ENCODE results near the gene C1orf174. TPM values are rescaled to one million over a fixed set of nuclear protein-coding genes. Genes with fewer than 3 reads are reported as not detected.

The C1orf174 gene
- total and polyA plus RNA-seq, 2 of the 13 experiments (the other 11 are each of a cell fraction or from before 2014, with no cell fraction given), result 21.6 to 31.4 TPM

DNA sequence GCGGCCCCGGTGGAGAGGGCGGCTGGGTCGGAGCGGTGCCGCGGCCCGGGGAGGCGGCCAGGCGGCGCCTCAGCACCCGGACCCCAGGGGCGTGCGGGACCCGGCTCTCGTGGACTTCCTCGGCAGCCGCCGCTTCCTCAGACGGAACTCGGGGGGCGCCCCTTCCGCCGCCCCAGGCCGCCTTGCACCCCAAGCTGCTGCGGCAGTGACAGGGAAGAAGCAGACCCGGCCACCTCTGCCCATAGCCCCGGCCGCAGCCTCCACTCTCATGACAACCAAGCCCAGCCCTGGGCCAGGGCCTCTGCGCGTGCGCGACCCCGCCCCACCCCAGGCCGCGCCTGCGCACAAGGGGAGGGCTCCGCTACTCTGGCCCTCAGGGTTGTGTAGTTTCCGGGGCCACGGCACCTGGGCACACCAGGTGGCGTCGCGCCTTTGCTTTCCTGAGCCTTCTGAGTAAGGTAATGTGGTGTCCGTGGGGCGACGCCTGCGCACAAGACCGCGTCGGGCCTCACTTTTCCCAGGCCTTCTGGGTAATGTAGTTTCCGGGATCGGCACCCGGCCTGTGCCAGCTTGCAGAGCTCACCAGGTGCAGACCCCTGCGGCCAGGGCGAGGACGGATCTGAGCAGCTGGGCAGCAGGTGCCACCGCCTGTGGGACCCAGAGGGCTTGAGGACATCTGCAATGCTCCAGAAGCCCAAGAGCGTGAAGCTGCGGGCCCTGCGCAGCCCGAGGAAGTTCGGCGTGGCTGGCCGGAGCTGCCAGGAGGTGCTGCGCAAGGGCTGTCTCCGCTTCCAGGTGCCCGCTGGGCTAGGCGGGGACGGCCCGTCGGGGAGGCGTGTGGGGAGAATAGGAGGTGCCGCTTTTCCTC, 42.9 kb downstream of the C1orf174 start, which contains the start of the genes CEP104 and DFFB (continued):
- TF ChIP-seq, protein P1, sequence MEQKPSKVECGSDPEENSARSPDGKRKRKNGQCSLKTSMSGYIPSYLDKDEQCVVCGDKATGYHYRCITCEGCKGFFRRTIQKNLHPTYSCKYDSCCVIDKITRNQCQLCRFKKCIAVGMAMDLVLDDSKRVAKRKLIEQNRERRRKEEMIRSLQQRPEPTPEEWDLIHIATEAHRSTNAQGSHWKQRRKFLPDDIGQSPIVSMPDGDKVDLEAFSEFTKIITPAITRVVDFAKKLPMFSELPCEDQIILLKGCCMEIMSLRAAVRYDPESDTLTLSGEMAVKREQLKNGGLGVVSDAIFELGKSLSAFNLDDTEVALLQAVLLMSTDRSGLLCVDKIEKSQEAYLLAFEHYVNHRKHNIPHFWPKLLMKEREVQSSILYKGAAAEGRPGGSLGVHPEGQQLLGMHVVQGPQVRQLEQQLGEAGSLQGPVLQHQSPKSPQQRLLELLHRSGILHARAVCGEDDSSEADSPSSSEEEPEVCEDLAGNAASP (CRISPR knock-in tag; IDR thresholded peaks at IDR 0.05; ENCODE audit: borderline replicate concordance), result peak; percentile 59; the same call in 1 of the 2 replicates
- TF ChIP-seq, protein P2, sequence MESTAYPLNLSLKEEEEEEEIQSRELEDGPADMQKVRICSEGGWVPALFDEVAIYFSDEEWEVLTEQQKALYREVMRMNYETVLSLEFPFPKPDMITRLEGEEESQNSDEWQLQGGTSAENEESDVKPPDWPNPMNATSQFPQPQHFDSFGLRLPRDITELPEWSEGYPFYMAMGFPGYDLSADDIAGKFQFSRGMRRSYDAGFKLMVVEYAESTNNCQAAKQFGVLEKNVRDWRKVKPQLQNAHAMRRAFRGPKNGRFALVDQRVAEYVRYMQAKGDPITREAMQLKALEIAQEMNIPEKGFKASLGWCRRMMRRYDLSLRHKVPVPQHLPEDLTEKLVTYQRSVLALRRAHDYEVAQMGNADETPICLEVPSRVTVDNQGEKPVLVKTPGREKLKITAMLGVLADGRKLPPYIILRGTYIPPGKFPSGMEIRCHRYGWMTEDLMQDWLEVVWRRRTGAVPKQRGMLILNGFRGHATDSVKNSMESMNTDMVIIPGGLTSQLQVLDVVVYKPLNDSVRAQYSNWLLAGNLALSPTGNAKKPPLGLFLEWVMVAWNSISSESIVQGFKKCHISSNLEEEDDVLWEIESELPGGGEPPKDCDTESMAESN (CRISPR knock-in tag; conservative IDR thresholded peaks at IDR 0.05), result 0 out of 2 replicates have a peak, but pooled peaks have one; percentile 14
- TF ChIP-seq KLF13 (CRISPR knock-in tag; IDR thresholded peaks at IDR 0.05) (no peak), TAF15 (IDR thresholded peaks at IDR 0.05; ENCODE audit: low read depth, low read length, poor library complexity, severe bottlenecking) (no peak), ETV5 (CRISPR knock-in tag; IDR thresholded peaks at IDR 0.05; ENCODE audit: borderline replicate concordance) (peak; percentile 73; the same call in 1 of the 2 replicates), BRD4 (CRISPR knock-in tag; IDR thresholded peaks at IDR 0.05) (no peak), MZF1 (CRISPR knock-in tag; IDR thresholded peaks at IDR 0.05; ENCODE audit: borderline replicate concordance) (0 out of 2 replicates have a peak, but pooled peaks have one; percentile 52), NRL (CRISPR knock-in tag; IDR thresholded peaks at IDR 0.05; ENCODE audit: borderline replicate concordance) (0 out of 2 replicates have a peak, but pooled peaks have one; percentile 60), ZNF747 (CRISPR knock-in tag; IDR thresholded peaks at IDR 0.05; ENCODE audit: borderline replicate concordance) (0 out of 2 replicates have a peak, but pooled peaks have one; percentile 26), ARHGAP35 (CRISPR knock-in tag; IDR thresholded peaks at IDR 0.05; ENCODE audit: borderline replicate concordance) (no peak), NCOA5 (CRISPR knock-in tag; IDR thresholded peaks at IDR 0.05) (0 out of 2 replicates have a peak, but pooled peaks have one; percentile 41), KAT8 (CRISPR knock-in tag; IDR thresholded peaks at IDR 0.05) (peak; percentile 86), ZNF205 (CRISPR knock-in tag; IDR thresholded peaks at IDR 0.05) (no peak), FOXA3 (CRISPR knock-in tag; IDR thresholded peaks at IDR 0.05) (peak; percentile 57), ZNF44 (CRISPR knock-in tag; IDR thresholded peaks at IDR 0.05) (peak; percentile 83; the same call in 1 of the 2 replicates), SMARCC2 (IDR thresholded peaks at IDR 0.05) (no peak), GZF1 (CRISPR knock-in tag; IDR thresholded peaks at IDR 0.05) (0 out of 2 replicates have a peak, but pooled peaks have one; percentile 60), ZNF34 (CRISPR knock-in tag; IDR thresholded peaks at IDR 0.05; ENCODE audit: borderline replicate concordance) (peak; percentile 34; the same call in 1 of the 2 replicates), SAFB2 (CRISPR knock-in tag; IDR thresholded peaks at IDR 0.05; ENCODE audit: borderline replicate concordance, low read depth) (0 out of 2 replicates have a peak, but pooled peaks have one; percentile 28)
- TF ChIP-seq, protein P3, sequence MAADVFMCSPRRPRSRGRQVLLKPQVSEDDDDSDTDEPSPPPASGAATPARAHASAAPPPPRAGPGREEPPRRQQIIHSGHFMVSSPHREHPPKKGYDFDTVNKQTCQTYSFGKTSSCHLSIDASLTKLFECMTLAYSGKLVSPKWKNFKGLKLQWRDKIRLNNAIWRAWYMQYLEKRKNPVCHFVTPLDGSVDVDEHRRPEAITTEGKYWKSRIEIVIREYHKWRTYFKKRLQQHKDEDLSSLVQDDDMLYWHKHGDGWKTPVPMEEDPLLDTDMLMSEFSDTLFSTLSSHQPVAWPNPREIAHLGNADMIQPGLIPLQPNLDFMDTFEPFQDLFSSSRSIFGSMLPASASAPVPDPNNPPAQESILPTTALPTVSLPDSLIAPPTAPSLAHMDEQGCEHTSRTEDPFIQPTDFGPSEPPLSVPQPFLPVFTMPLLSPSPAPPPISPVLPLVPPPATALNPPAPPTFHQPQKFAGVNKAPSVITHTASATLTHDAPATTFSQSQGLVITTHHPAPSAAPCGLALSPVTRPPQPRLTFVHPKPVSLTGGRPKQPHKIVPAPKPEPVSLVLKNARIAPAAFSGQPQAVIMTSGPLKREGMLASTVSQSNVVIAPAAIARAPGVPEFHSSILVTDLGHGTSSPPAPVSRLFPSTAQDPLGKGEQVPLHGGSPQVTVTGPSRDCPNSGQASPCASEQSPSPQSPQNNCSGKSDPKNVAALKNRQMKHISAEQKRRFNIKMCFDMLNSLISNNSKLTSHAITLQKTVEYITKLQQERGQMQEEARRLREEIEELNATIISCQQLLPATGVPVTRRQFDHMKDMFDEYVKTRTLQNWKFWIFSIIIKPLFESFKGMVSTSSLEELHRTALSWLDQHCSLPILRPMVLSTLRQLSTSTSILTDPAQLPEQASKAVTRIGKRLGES (CRISPR knock-in tag; IDR thresholded peaks at IDR 0.05; ENCODE audit: borderline replicate concordance), result 0 out of 2 replicates have a peak, but pooled peaks have one; percentile 36
- TF ChIP-seq, protein P4, sequence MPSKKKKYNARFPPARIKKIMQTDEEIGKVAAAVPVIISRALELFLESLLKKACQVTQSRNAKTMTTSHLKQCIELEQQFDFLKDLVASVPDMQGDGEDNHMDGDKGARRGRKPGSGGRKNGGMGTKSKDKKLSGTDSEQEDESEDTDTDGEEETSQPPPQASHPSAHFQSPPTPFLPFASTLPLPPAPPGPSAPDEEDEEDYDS (CRISPR knock-in tag; IDR thresholded peaks at IDR 0.05), result peak; percentile 72; the same call in 1 of the 2 replicates
